GM15510 (cell line): Measurements from ENCODE around the gene SPRYD3.

Experiments
- POLR2A ChIP-seq: IDR thresholded peaks from 3 replicates; pipeline ENCODE4 v1.6.1; 2011; ENCODE audit warnings: borderline replicate concordance; ENCODE audit not compliant: insufficient read length; ENCODE audit errors: extremely low read depth

Gene SPRYD3

DNA sequence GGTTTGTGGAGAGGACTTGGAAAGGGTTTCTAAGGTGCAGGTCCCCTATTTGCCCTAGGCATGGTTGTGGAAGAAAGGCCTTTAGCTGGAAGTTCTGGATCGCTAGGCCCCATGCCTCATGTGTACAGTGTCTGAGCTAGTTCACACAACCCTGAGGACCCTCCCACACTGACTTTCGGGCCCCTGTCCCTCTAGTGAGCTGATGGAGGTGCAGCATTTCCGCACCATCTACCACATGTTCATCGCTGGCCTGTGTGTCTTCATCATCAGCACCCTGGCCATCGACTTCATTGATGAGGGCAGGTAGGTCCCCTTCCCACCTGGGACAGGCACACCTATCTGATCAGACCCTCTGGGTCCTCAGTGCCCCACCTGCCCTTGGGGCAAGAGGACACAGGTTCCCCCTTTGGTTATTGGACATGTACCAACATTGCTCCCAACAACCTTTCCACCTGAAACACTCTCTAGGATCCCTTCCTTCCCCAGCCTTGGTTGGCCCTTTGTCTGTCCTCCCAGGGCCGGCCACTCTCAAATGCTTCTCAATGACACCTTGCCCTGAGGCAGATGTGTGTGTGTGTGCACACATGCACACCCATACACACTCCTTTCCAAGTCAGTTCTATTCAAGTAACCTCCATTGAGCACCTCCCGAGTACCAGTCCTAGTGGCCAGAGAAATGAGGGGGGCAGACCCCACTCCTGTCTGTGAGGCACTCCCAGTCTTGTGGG is 26.7 kb upstream of the SPRYD3 start:
- no peak for TF ChIP-seq POLR2A

DNA sequence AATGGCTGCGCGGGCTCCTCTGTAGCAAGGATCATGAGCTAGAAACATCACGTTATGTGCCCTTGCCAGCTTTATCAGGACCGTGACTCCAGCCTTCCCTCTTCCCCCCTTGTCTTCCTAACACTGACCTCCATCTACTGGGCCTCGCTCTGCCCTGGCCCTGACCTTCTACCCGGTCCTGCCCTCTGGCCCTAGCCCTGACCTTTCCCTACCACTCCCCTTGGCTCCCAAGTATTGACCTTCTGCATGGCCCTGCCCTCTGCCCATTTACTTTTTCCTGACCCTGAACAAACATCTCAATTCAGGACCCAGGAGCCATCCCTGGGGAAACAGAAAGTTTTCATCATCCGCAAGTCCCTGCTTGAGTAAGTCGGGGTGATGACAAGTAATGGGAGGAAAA is 26.1 kb upstream of the SPRYD3 start:
- no peak for TF ChIP-seq POLR2A

DNA sequence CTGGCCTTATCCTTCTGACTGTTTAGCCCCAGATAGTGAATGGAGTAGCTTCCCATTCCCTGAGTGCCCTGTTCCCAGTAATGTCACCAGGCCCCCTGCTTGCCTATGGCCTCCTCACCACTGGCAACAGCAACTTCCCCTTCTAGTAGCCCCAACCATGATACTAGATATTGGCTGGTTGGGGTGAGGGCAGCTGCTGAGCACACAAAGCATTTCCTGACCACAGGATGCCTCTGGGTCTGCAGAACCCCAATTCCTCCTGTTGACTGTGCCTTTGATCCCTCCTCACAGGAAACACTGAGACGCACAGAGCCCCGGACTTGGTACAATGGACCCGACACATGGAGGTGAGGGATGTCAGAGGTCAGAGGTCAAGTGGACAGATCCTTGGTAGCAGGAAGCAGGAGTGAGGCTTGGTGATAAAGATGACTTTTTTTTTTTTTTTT is 24.7 kb upstream of the SPRYD3 start:
- no peak for TF ChIP-seq POLR2A

DNA sequence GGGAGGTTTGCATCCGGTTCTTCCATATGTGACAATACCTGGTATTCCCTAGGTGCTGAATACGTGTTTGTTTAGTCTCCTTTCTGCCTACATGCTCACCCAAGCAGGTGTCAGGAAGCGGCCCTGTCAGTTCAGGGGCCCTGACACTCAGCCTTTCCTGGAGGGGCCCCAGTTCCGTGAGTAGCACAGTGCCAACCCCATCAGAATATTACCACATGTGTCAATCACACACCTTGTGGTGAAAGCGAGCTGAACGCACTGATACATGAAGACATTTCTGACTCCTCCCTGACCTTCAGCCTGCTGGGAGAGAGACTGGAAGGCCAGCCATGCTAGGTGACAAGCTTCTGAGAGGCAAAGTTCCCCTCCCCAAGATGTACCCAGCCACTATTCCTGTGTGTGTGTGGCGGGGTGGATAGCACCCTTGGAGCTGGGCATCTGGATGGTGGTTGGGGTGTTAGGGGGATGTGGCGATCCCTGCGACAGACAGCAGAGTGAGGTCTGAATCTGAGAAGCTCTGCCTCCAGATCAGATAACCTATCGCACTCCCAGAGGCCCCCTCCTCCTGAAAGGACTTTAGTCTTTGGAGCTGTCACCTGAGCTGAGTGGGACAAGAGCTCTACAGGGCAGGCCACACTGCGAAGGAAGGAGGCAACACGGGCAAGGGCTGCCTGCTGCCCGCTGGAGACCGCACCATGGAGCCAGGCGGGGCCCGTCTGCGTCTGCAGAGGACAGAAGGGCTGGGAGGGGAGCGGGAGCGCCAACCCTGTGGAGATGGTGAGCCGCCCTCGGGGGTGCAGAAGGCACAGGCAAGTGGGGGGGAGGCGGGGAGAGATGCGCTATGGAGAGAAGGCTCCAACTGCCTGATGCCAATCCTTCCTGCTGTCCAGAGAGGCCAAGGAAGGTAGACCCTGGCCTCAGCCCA is 24.0 kb upstream of the SPRYD3 start, which contains the start of gene SOAT2:
Gene SOAT2, plus strand, starts transcription at position 604 of the 925 bp plus-strand sequence. Its CDS starts 92 bp downstream, at position 696.
- no peak for TF ChIP-seq POLR2A

DNA sequence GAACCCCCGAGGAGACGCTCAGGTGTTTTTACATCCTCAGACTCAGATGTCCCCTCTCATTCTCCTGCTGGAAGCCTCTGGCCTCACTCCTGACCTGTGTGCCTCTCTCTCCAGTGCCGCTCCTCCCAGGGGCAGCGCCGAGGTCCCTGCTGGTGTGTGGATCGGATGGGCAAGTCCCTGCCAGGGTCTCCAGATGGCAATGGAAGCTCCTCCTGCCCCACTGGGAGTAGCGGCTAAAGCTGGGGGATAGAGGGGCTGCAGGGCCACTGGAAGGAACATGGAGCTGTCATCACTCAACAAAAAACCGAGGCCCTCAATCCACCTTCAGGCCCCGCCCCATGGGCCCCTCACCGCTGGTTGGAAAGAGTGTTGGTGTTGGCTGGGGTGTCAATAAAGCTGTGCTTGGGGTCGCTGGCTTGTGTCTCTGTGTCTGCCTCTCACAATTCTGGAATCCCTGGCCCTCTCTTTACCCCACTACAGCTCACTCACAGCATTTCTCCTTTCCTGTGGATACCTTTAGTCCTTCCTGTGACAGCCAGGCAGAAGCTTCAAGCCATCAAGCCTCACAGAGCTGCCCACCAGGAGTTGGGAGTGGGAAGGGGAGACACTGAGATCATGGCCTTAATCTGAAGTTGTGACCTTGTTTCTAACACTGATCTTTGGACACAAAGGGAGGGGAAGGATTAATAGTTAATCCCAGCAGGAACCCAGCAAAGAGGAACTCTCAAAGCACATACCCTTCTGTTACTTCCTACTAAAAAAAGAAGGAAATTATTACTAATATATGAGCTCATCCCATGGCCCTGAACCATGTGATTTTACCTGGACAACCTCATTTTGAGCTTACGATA is 23.0 kb upstream of the SPRYD3 start:
- TF ChIP-seq POLR2A: no peak

DNA sequence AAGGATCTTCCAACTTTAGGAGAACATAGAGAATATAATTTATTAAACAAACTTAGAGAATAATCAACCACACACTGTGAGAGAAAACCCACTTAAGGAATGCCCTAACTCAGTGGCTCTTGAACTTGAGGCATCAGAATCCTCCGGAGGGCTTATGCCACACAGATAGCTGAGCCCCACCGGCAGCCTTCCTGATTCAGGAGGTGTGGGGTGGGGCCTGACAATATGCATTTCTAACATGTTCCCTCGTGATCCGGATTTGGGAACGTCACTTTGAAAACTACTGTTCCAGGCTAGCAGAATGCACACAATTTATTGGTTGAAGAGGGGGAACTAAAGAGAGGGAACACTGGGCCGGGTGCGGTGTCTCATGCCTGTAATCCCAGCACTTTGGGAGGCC is 22.1 kb upstream of the SPRYD3 start:
- TF ChIP-seq POLR2A: no peak

DNA sequence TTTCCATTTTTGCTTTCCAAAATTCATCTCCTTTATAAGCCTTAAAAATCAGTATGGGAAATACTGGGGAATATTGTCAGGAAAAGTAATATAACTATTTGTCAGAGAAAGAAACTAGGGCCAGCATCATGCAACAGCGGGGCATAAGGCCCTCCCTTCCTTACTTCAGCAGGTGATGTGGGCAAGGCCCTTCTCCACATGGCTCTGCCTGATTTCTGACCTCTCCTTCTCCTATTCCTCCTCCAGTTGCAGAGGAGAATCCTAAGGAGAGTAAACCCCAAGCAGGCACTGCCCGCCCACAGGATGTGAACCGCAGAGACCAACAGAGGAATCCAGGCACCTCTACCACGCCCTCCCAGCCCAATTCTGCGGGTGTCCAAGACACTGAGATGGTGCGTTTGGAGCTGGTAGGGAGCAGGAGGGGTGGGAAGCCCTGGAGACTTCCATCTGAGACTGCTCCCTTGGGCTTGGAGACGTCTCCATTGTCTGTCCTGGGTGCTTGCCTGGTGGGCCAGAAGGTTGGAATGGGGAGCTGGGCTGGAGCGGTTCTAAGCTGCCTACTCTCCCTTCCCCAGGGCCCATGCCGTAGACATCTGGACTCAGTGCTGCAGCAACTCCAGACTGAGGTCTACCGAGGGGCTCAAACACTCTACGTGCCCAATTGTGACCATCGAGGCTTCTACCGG is 21.4 kb upstream of the SPRYD3 start:
- TF ChIP-seq POLR2A: no peak

DNA sequence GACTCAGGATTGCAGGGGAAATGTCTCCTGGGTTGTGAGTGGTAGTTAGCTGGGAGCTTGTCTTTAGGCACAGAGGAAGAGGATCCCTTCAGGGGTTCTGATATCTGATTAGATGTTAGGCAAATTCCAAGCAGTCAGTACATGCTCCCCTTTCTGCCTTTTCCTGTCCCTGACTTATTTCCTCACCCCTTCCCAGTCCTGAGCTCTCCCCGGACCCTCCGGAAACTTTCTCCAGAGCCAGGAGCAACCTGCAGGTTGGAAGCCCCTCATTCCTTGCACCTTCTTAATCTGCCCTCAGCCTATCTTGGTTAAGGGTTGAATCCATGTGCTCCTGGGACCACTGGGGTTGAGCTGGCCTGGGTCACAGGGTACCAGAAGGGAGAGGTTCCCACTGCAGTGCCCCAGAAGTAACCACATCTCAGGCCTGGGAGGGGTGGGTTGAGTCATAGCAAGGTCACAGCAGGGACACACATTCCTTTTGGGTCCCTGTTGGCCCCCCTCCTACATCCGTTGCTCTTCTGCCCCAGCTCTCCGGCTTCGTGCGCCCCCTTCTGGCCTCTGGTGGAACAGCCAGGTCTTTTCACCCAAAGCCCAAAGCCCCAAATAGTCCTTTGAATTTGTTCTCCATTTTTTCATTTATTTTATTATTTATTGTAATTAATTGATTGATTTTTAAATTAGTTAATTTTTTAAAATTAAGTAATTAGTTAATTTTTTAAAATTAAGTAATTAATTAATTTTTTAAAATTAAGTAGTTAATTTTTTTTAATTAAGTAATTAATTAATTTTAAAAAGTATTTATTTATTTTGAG is 20.1 kb upstream of the SPRYD3 start:
- TF ChIP-seq POLR2A: no peak

DNA sequence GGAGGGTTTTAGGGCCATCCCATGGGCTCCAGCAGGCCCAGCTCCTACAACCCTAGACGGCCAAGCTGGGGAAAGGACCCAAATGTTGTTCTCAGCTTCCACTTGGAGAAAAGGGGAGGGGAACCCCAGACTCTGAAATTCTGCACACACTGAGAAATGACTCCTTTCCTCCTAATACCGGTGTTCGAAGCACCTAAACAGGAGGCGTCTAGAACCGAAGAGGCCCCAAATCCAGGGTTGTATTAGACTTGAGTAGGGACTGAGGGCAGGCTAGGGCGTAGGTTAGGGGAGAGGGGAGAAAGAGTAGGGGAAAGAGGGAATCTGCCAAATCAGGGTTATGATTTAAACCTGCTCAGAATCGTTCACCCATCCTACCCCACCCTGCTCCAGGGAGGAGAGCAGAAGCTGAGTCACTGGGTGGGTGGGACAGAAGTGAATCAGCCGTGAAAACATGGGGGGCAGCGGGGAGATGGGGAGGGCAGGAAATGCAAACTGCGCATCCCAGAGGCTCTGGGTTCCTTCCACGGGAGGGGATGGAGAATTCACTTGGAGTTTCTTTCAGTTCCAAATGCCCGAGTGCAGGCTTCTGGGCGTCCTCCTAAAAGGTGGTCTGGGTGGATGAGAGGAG is 19.3 kb upstream of the SPRYD3 start:
- TF ChIP-seq POLR2A: no peak

DNA sequence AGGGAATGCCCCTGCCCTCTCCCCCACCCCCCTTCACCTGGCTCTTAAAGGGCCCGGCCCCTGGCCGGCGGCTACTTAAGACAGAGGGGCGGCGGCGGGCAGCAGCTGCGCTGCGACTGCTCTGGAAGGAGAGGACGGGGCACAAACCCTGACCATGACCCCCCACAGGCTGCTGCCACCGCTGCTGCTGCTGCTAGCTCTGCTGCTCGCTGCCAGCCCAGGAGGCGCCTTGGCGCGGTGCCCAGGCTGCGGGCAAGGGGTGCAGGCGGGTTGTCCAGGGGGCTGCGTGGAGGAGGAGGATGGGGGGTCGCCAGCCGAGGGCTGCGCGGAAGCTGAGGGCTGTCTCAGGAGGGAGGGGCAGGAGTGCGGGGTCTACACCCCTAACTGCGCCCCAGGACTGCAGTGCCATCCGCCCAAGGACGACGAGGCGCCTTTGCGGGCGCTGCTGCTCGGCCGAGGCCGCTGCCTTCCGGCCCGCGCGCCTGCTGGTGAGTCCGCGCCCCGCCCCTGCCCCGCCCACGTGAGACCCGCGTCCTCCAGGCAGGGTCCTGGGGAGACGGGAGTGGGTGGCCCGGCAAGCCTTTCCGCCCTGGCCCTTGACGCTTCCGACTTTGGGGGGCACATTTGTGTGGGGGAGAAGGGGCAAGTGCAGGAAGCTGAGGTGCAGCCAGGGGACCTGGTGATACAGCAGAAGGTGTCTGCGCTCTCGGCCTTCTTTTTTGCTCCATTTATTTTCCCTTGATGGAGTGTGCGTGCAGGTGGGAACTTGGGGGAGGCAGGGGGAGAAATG is 18.6 kb upstream of the SPRYD3 start, which contains the start of gene IGFBP6:
Gene IGFBP6, plus strand, starts transcription at position 104 of the 790 bp plus-strand sequence. Its CDS starts 51 bp downstream, at position 155.
- TF ChIP-seq POLR2A: peak; percentile 24

DNA sequence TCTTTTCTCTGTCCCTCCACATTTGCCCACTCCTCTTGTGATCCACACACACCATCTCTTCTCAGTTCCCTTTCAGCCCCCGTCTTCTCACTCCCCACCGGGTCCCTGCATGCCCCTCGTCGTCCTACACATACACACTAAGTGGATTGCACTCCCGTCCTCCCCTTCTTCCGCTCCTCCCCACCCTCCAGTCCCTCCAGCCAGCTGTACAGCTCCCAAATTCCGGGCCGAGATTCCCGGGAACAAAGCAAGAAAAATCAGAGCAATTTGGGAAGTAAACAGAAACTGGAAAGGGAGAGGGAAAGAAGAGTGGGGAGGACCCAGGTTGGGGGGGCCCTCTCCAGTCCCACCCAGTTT is 18.0 kb upstream of the SPRYD3 start:
- no peak for TF ChIP-seq POLR2A

DNA sequence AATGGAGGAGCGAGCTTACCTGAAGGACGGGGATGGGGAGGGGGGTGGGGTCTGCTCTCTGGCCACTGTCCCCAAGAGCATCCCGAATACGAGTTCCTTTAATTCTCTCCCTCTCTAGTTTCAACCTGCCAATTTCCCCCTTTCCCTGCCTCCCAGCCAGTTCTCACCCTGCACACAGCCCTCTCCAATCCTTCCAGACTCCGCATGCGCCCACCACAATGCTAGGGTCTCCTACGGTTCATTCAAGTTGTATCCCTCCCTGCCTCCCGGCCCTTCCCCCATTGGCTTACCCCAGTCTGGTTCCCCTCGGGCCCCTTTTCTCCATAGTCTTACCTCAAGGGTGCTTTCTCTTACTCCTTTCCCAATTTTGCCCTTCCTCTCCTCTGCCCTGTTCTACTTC is 17.6 kb upstream of the SPRYD3 start:
- TF ChIP-seq POLR2A: no peak
